ENCODE data around the gene SCGB1A1. TPM values are rescaled to one million over a fixed set of nuclear protein-coding genes. Genes with fewer than 3 reads are reported as not detected.

Gene SCGB1A1, protein sequence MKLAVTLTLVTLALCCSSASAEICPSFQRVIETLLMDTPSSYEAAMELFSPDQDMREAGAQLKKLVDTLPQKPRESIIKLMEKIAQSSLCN
- not detected in 2 replicates for total RNA-seq

GRCh38 chr11:62418733-62419132 lies at the start of gene SCGB1A1:
TSS of gene SCGB1A1 (plus strand) at chr11:62419033. CDS start at chr11:62419096, 63 bp downstream.

Other genes starting within 250 kb of the SCGB1A1 start
- gene SCGB1D1, start 228.8 kb upstream of the SCGB1A1 start, total RNA-seq = not detected in 2 replicates
- gene SCGB2A1, start 210.4 kb upstream of the SCGB1A1 start, total RNA-seq = not detected in 2 replicates
- gene SCGB1D2, start 176.8 kb upstream of the SCGB1A1 start, total RNA-seq = not detected in 2 replicates
- gene SCGB2A2, start 148.9 kb upstream of the SCGB1A1 start, total RNA-seq = not detected in 2 replicates
- not detected in 2 replicates for gene SCGB1D4, start 120.0 kb upstream of the SCGB1A1 start, total RNA-seq
- not detected in 2 replicates for gene ASRGL1, start 81.6 kb upstream of the SCGB1A1 start, total RNA-seq
- 386 and 487 TPM in 2 replicates for gene AHNAK, start 127.8 kb downstream of the SCGB1A1 start, total RNA-seq
- gene EEF1G, start 154.9 kb downstream of the SCGB1A1 start, total RNA-seq = 2,164 and 2,188 TPM in 2 replicates
- 10.3 and 12.6 TPM in 2 replicates for gene TUT1, start 172.5 kb downstream of the SCGB1A1 start, total RNA-seq
- 126 and 159 TPM in 2 replicates for gene MTA2, start 182.8 kb downstream of the SCGB1A1 start, total RNA-seq
- gene EML3, start 193.7 kb downstream of the SCGB1A1 start, total RNA-seq = 20.8 and 25.4 TPM in 2 replicates
- gene ROM1, start 194.2 kb downstream of the SCGB1A1 start, total RNA-seq = 1.7 and 3.5 TPM in 2 replicates
- gene B3GAT3, start 203.0 kb downstream of the SCGB1A1 start, total RNA-seq = 30.2 and 30.4 TPM in 2 replicates
- gene GANAB, start 227.6 kb downstream of the SCGB1A1 start, total RNA-seq = 146 and 160 TPM in 2 replicates
- gene INTS5, start 234.3 kb downstream of the SCGB1A1 start, total RNA-seq = 30.6 and 31.7 TPM in 2 replicates
- 85.8 and 91.6 TPM in 2 replicates for gene C11orf98, start 246.2 kb downstream of the SCGB1A1 start, total RNA-seq
- 9.3 and 14.3 TPM in 2 replicates for gene CSKMT, start 246.3 kb downstream of the SCGB1A1 start, total RNA-seq